Upper lobe of right lung (tissue), 1 donor: Measurements from ENCODE around the gene VPS51. TPM values are rescaled to one million over a fixed set of nuclear protein-coding genes. Genes with fewer than 3 reads are reported as not detected.

Source experiments
- ATAC-seq: fragments of 200-7000 bp; cut with Tn5 transposase; one replicate; pipeline ENCODE4 v1.9.1; 2020; ENCODE audit warnings: mild to moderate bottlenecking, moderate library complexity
- DNase-seq: peaks from one replicate; pipeline ENCODE4 v3.0.0-alpha.2; 2020
- H3K27ac ChIP-seq: fragments of 200-600 bp; one replicate; pipeline ENCODE4 v1.8.0; 2022
- H3K27me3 ChIP-seq: fragments of 200-600 bp; one replicate; pipeline ENCODE4 v1.8.0; 2022; ENCODE audit warnings: mild to moderate bottlenecking
- H3K36me3 ChIP-seq: fragments of 200-600 bp; one replicate; pipeline ENCODE4 v1.8.0; 2022
- H3K4me1 ChIP-seq: fragments of 200-600 bp; one replicate; pipeline ENCODE4 v1.8.0; 2022
- H3K4me3 ChIP-seq: fragments of 200-600 bp; one replicate; pipeline ENCODE4 v1.8.0; 2022; ENCODE audit warnings: mild to moderate bottlenecking
- H3K9me3 ChIP-seq: fragments of 200-600 bp; one replicate; pipeline ENCODE4 v1.8.0; 2022
- CTCF ChIP-seq: fragments of 200-600 bp; IDR thresholded peaks from one replicate; pipeline ENCODE4 v1.8.0; 2022; ENCODE audit warnings: antibody characterized with exemption
- intact Hi-C: fragments of 100-400 bp; cut with DNase I; formaldehyde crosslinking; loops from one replicate; pipeline ENCODE4 v1.11.0; 2022
- total RNA-seq: library from RNA; stranded (reverse); fragmentation: NEBNext Ultra II Directional; extraction: Animal tissue kit (Norgen Biotek cat#: 25700); gene quantifications from one replicate; pipeline ENCODE4 v1.2.1, GENCODE V29; 2021
- donor health status: DM: no; HTN: yes; CAD: no; lungs with severe emphysema.

Gene VPS51
- total RNA-seq, 1 donor from 2014 or later, result 101 TPM

- intact Hi-C loops, result no loop called here
- H3K4me3 ChIP-seq, result no peak overlapping the region
- peaks cover 24% of the 10 kb centered on the region for H3K4me1 ChIP-seq
- peaks cover 26% of the 10 kb centered on the region for H3K36me3 ChIP-seq
- no peak overlapping the region for H3K27ac ChIP-seq
- H3K9me3 ChIP-seq, result no peaks in the 10 kb centered on the region
- TF ChIP-seq CTCF, result no peak
- DNase-seq (no peak), ATAC-seq (no peak)
- H3K27me3 ChIP-seq, result no peaks in the 10 kb centered on the region
Measured at GRCh38 chr11:65108469-65109123, 12.6 kb downstream of the VPS51 start.

GRCh38 chr11:65109231-65110198 lies 13.5 kb downstream of the VPS51 start:
- intact Hi-C loops, result no loop called here
- Histone ChIP-seq H3K27me3 (no peaks in the 10 kb centered on the region), H3K9me3 (no peaks in the 10 kb centered on the region), H3K4me1 (peaks cover 25% of the 10 kb centered on the region), H3K36me3 (peaks cover 26% of the 10 kb centered on the region), H3K27ac (no peak overlapping the region), H3K4me3 (no peak overlapping the region)
- no peak for TF ChIP-seq CTCF
- DNase-seq (no peak), ATAC-seq (no peak)

- intact Hi-C loops, result no loop called here
- no peak overlapping the region for H3K27ac ChIP-seq
- peaks cover 25% of the 10 kb centered on the region for H3K4me1 ChIP-seq
Measured at GRCh38 chr11:65110354-65110861, 14.4 kb downstream of the VPS51 start.

GRCh38 chr11:65111159-65111743 lies 15.2 kb downstream of the VPS51 start:
- TF ChIP-seq CTCF, result no peak
- no peaks in the 10 kb centered on the region for H3K27me3 ChIP-seq
- ATAC-seq, result no peak
- peak overlapping the region; percentile 61 for H3K4me3 ChIP-seq
- H3K9me3 ChIP-seq, result no peaks in the 10 kb centered on the region
- DNase-seq, result no peak
- no peak overlapping the region for H3K27ac ChIP-seq
- intact Hi-C loops, result no loop called here
- H3K36me3 ChIP-seq, result peaks cover 25% of the 10 kb centered on the region
- H3K4me1 ChIP-seq, result peaks cover 32% of the 10 kb centered on the region

More at GRCh38 chr11:65110354-65110861, 14.4 kb downstream of the VPS51 start:
- no peaks in the 10 kb centered on the region for H3K27me3 ChIP-seq
- H3K9me3 ChIP-seq, result no peaks in the 10 kb centered on the region
- peak; percentile 100 for TF ChIP-seq CTCF
- peaks cover 26% of the 10 kb centered on the region for H3K36me3 ChIP-seq
- no peak overlapping the region for H3K4me3 ChIP-seq
- ATAC-seq, result peak; percentile 72
- DNase-seq, result peak; percentile 88

- H3K4me1 ChIP-seq, result peaks cover 39% of the 10 kb centered on the region
- H3K9me3 ChIP-seq, result no peaks in the 10 kb centered on the region
- no peaks in the 10 kb centered on the region for H3K27me3 ChIP-seq
- H3K4me3 ChIP-seq, result peak within 1 kb of the TSS; percentile 61
- H3K36me3 ChIP-seq, result peaks cover 25% of the 10 kb centered on the region
- intact Hi-C loops, result no loop called here
- ATAC-seq, result peak; percentile 89
- peak; percentile 98 for DNase-seq
- H3K27ac ChIP-seq, result peak within 1 kb of the TSS; percentile 58
- no peak for TF ChIP-seq CTCF
Measured at GRCh38 chr11:65111744-65112545, 15.9 kb downstream of the VPS51 start, which contains the start of gene TM7SF2. TSS of gene TM7SF2 (plus strand) at chr11:65111872. CDS start at chr11:65112016, 144 bp downstream.
